GM12801 (cell line): ENCODE measurements around the gene SAMD1.

Source experiments
- CTCF ChIP-seq: IDR thresholded peaks from one replicate; pipeline ENCODE4 v1.5.1; 2011; ENCODE audit warnings: control low read depth; ENCODE audit not compliant: insufficient read length; ENCODE audit errors: extremely low read depth

SAMD1 gene

GRCh38 chr19:14054721-14055120 is 35.8 kb downstream of the SAMD1 start:
- no peak for TF ChIP-seq CTCF

GRCh38 chr19:14054099-14054498 is 36.5 kb downstream of the SAMD1 start:
- TF ChIP-seq CTCF, result no peak

GRCh38 chr19:14053500-14053899 is 37.1 kb downstream of the SAMD1 start:
- no peak for TF ChIP-seq CTCF

GRCh38 chr19:14053032-14053431 is 37.5 kb downstream of the SAMD1 start:
- no peak for TF ChIP-seq CTCF

GRCh38 chr19:14052470-14052869 is 38.1 kb downstream of the SAMD1 start:
- TF ChIP-seq CTCF, result no peak

- TF ChIP-seq CTCF, result no peak
These were observed 38.6 kb downstream of the SAMD1 start for GRCh38 chr19:14051980-14052379.

GRCh38 chr19:14050512-14050911 is 40.0 kb downstream of the SAMD1 start:
- no peak for TF ChIP-seq CTCF

- peak; percentile 75 for TF ChIP-seq CTCF
These were observed 42.0 kb downstream of the SAMD1 start for GRCh38 chr19:14048443-14049153.
